GM12872 (cell line): ENCODE data around the gene RTP5.

ENCODE experiments used
- CTCF ChIP-seq: IDR thresholded peaks from 3 replicates; pipeline ENCODE4 v1.5.1; 2011; ENCODE audit warnings: low read depth, mild to moderate bottlenecking, low read length, moderate library complexity; ENCODE audit not compliant: insufficient read depth

RTP5 gene

GRCh38 chr2:241850544-241851324, 18.8 kb upstream of the RTP5 start:
- no peak for TF ChIP-seq CTCF

GRCh38 chr2:241851325-241852115, 18.0 kb upstream of the RTP5 start:
- no peak for TF ChIP-seq CTCF

- TF ChIP-seq CTCF, result no peak
These were observed 17.2 kb upstream of the RTP5 start for GRCh38 chr2:241852116-241852980.

GRCh38 chr2:241852981-241853631, 16.4 kb upstream of the RTP5 start:
- TF ChIP-seq CTCF, result no peak

GRCh38 chr2:241853651-241854341, 15.7 kb upstream of the RTP5 start:
- no peak for TF ChIP-seq CTCF

GRCh38 chr2:241854342-241855244, 14.9 kb upstream of the RTP5 start:
- no peak for TF ChIP-seq CTCF
